NOMO-1 treated with DMSO at 0.1 percent for 48 hours (cell line): ENCODE data around the gene ARHGEF10L.

ENCODE experiments used
- DNase-seq: peaks from one replicate; lab custom pipeline; 2025; ENCODE audit not compliant: unreplicated experiment; lab: John Stamatoyannopoulos, UW

ARHGEF10L gene

GRCh38 chr1:17696417-17697301 is 157.2 kb downstream of the ARHGEF10L start:
- no peak for DNase-seq

- no peak for DNase-seq
Observed at GRCh38 chr1:17697458-17697857, 158.0 kb downstream of the ARHGEF10L start.

GRCh38 chr1:17699581-17699980 is 160.1 kb downstream of the ARHGEF10L start:
- no peak for DNase-seq

GRCh38 chr1:17700945-17701810 is 161.7 kb downstream of the ARHGEF10L start:
- no peak for DNase-seq

- no peak for DNase-seq
Observed at GRCh38 chr1:17704176-17704575, 164.7 kb downstream of the ARHGEF10L start.

GRCh38 chr1:17706445-17706844 is 166.9 kb downstream of the ARHGEF10L start:
- DNase-seq: no peak

- no peak for DNase-seq
Observed at GRCh38 chr1:17709981-17710380, 170.5 kb downstream of the ARHGEF10L start.

- DNase-seq: no peak
Observed at GRCh38 chr1:17710889-17711576, 171.5 kb downstream of the ARHGEF10L start.

- no peak for DNase-seq
Observed at GRCh38 chr1:17711577-17711910, 172.0 kb downstream of the ARHGEF10L start.

GRCh38 chr1:17711941-17712340 is 172.4 kb downstream of the ARHGEF10L start:
- no peak for DNase-seq

- DNase-seq: no peak
Observed at GRCh38 chr1:17713993-17714392, 174.5 kb downstream of the ARHGEF10L start.

- DNase-seq: no peak
Observed at GRCh38 chr1:17717594-17718535, 178.4 kb downstream of the ARHGEF10L start.

- no peak for DNase-seq
Observed at GRCh38 chr1:17719874-17720273, 180.4 kb downstream of the ARHGEF10L start.

GRCh38 chr1:17721444-17721843 is 181.9 kb downstream of the ARHGEF10L start:
- no peak for DNase-seq

- no peak for DNase-seq
Observed at GRCh38 chr1:17723684-17724083, 184.2 kb downstream of the ARHGEF10L start.

GRCh38 chr1:17724150-17724549 is 184.7 kb downstream of the ARHGEF10L start:
- no peak for DNase-seq

- DNase-seq: no peak
Observed at GRCh38 chr1:17725084-17725719, 185.7 kb downstream of the ARHGEF10L start.

GRCh38 chr1:17725811-17726582 is 186.5 kb downstream of the ARHGEF10L start:
- DNase-seq: no peak

- no peak for DNase-seq
Observed at GRCh38 chr1:17728123-17728712, 188.7 kb downstream of the ARHGEF10L start.
